Endothelial cell of coronary artery (primary cell): ENCODE measurements around the gene PHACTR3. TPM values are rescaled to one million over a fixed set of nuclear protein-coding genes. Genes with fewer than 3 reads are reported as not detected.

Experiments used
- total RNA-seq: library from RNA; depleted of rRNA; stranded (reverse); fragments of >200 nt; gene quantifications from 2 replicates; pipeline ENCODE4 v1.2.3, GENCODE V29; 2014

The PHACTR3 gene
- not detected in 2 replicates for total RNA-seq

DNA sequence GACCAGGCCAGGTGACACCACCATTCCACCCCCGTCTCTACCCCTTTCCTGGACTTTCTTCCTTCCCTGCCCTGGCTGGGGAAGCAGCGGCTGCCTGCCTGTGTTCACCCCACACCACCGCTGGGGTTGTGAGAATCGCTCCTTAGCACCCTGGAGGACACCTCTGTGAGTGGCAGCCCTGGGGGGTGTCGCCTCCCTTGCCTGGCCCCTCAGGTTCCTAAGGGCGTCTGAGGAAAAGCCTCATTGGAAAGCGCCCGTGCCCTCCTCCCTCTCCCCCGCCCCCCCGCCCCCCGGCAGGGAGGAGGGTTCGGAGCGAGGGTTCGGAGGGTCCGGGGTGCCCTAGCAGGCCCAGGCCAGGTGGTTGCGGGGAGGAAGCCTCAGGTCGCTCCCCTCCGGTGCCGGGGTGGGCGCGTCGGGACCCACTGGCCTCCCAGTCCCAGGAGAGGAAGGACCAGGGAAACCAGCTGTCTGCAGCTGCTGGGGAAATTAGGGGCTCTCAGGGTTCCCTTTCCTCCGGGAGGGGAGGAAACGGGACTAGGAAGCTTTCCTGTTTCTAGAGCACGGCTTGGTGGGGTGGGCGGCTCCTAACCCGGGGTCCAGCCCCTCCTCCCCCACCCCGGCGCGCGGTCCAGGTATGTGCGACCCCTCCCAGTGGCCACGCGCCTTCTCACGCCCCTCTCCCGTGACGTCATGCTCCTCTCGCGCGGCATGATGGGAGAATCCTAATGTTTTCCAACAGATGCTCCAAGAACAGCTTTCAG lies at the start of gene PHACTR3:
Gene PHACTR3, plus strand, starts transcription at position 760 of the 761 bp plus-strand sequence. CDS start 475 bp downstream, outside the sequence.

